ENCODE measurements around the gene MEP1B.
"Not testable (repeated sequence)": the region's sequence is repeated elsewhere in the genome, so short reads cannot be mapped to it uniquely, and the experiment has no call there.

Gene MEP1B

DNA sequence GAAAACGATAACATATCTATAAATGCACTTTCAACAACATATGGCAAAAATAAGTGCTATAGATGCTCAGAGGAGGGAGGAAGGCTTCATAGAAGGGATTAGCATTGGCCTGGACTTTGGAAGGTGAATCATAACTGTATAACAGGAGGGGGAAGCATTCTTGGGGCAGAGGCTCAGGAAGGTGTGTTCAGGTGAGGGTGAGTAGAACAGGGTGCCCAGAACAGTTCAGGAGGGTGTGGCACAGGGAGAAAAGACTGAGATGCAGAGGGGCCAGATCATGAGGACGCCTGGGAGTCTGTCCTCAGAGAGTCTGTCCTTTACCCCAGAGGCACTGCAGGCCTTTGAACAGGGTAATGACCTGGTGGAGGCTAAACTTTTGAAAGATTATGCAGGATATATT is 29.3 kb upstream of the MEP1B start:
- no peak overlapping the region for H3K27ac ChIP-seq
- TF ChIP-seq, protein P1, sequence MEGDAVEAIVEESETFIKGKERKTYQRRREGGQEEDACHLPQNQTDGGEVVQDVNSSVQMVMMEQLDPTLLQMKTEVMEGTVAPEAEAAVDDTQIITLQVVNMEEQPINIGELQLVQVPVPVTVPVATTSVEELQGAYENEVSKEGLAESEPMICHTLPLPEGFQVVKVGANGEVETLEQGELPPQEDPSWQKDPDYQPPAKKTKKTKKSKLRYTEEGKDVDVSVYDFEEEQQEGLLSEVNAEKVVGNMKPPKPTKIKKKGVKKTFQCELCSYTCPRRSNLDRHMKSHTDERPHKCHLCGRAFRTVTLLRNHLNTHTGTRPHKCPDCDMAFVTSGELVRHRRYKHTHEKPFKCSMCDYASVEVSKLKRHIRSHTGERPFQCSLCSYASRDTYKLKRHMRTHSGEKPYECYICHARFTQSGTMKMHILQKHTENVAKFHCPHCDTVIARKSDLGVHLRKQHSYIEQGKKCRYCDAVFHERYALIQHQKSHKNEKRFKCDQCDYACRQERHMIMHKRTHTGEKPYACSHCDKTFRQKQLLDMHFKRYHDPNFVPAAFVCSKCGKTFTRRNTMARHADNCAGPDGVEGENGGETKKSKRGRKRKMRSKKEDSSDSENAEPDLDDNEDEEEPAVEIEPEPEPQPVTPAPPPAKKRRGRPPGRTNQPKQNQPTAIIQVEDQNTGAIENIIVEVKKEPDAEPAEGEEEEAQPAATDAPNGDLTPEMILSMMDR (IDR thresholded peaks at IDR 0.05) = no peak
- TF ChIP-seq ZFX (IDR thresholded peaks at IDR 0.05; ENCODE audit: borderline replicate concordance) = no peak

DNA sequence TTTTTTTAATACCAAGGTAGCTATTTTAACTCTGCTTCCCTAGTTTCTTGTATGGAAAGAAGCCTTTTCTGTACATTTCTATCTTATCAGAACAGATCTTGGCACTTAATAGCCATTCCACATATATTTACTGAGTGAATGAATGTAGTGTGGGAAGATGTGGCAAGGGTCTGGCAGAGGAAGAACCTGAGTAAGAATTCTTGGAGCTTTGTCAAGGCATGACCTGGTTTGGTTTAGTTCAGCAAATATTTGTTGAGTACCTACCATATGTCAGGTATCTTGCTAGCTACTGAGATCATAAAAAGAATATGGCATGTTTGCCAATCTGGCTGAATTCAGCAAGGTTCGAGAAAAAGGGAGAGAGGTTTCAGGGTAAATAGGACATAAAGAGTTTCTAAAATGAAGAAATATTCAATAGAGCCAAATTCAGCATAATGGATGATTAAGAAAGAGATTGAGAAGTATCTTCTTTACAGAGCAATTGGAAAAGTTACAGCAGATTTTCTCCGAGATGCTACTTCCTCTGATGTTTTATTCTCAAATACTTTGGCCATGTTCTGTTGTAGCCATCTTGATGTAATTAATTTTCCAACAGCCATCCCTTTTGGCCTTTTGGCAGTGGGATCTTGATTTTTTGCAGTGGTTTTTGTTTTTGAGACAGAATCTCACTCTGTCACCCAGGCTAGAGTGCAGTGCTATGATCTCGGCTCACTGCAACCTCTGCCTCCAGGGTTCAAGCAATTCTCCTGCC is 21.7 kb upstream of the MEP1B start:
- no peak for TF ChIP-seq ZFX (IDR thresholded peaks at IDR 0.05; ENCODE audit: borderline replicate concordance)
- TF ChIP-seq, protein P1 (IDR thresholded peaks at IDR 0.05) = no peak
- H3K27ac ChIP-seq = no peak overlapping the region

DNA sequence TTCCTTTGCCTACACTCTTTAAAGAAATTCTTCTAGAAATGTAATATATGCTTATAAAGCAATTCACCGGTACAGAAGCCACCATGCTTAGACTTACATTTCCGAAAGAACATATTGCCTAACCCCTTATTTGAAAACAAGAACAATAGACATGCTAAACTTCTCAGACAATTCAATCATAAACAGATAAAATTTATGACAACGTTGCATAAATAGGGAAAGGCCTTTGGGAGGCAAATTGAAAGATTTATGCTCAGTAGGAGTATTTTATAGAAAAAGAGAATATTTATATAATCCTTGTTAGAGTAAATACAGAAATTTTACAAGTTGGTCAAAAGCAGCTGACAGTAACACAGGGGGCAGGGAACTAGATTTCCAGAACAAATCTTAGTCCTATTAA is 16.2 kb upstream of the MEP1B start:
- no peak overlapping the region for H3K27ac ChIP-seq
- TF ChIP-seq ZFX (IDR thresholded peaks at IDR 0.05; ENCODE audit: borderline replicate concordance) = no peak
- TF ChIP-seq, protein P1 (IDR thresholded peaks at IDR 0.05) = no peak

DNA sequence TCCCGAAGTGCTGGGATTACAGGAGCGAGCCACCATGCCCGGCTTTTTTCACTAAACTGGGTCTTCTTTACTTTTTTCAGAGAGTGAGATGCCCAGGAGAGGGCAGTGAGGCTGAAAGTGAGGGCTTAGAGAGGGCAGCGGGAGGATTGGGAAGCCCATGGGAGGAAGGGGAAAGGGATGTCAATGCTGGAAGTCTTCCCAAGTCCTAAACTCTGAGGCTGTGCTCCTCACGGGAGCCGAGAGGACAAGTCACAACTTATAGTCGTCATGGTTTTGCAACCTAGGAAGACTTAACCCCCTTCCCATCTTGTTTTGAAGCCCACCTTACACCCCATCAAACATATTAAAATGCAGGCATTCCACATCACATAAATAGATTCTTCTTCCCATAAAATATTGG is 15.1 kb upstream of the MEP1B start:
- no peak overlapping the region for H3K27ac ChIP-seq
- no peak for TF ChIP-seq ZFX (IDR thresholded peaks at IDR 0.05; ENCODE audit: borderline replicate concordance)
- TF ChIP-seq, protein P1 (IDR thresholded peaks at IDR 0.05) = no peak

DNA sequence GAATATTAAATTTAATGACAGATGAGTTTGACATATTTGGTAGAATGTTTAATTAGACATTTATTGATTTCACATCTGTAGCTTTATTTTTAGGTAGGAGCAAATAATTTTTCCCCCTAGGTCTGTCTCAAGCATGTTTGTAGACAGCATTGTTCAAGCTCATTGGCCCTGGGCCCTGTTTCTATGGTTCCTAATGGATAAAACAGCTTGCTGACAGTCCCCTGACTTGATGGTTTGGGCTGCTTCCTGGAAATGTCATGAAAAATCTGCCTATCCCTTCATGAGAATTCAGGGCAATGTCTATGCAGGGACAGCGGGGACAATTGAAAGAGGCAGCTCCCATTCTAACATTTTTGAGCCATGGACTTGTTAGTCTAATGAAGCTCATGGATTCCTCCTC is 14.6 kb upstream of the MEP1B start:
- no peak for TF ChIP-seq ZFX (IDR thresholded peaks at IDR 0.05; ENCODE audit: borderline replicate concordance)
- TF ChIP-seq, protein P1 (IDR thresholded peaks at IDR 0.05) = no peak
- no peak overlapping the region for H3K27ac ChIP-seq

DNA sequence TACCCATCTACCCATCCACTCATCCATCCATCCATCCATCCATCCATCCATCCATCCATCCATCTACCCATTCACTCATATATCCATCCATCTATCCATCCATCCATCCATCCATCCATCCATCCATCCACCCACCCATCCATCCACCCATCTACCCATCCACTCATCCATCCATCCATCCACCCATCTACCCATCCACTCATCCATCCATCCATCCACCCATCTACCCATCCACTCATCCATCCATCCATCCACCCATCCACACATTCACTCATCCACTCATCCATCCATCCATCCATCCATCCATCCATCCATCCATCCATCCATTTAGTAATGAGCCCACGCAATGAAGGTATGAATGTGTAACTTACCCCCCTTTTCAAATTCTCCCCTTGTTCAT is 13.1 kb upstream of the MEP1B start:
- H3K27ac ChIP-seq = not testable (repeated sequence)

DNA sequence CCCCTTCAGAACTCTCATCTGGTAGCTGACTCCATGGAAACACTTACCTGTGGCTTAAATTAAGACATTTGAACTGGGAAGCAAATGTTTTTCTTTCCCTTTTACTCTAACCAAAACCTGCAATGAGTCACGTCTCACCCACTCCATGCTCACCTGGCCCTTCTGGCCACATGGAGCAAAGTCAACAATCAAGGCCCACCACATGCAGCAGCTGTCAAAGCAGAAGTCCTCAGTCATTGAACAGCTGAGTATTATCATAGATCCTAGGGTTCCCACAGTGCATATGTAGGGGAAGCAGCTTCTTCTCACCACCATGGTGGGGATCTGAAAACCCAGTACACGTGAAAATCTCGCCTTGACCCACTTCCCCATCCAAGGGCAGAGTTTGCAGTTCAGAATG is 12.3 kb upstream of the MEP1B start:
- no peak overlapping the region for H3K27ac ChIP-seq
- TF ChIP-seq, protein P1 (IDR thresholded peaks at IDR 0.05) = no peak
- no peak for TF ChIP-seq ZFX (IDR thresholded peaks at IDR 0.05; ENCODE audit: borderline replicate concordance)

DNA sequence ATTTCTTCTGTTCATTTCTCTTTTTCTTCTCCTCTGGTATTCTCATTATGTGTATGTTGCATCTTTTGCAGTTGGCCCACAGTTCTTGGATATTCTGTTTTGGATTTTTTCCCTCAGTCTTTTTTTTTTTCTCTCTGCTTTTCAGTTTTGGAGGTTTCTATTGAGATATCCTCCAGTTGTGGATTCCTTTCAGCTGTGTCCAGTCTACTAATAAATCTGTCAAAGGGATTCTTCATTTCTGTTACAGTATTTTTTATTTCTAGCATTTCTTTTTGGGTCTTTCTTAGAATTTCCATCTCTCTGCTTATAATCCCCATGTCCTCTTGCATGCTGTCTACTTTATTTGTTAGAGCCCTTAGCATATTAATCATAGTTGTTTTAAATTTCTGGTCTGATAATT is 6.3 kb upstream of the MEP1B start:
- H3K27ac ChIP-seq = no peak overlapping the region
- TF ChIP-seq, protein P1 (IDR thresholded peaks at IDR 0.05) = no peak
- no peak for TF ChIP-seq ZFX (IDR thresholded peaks at IDR 0.05; ENCODE audit: borderline replicate concordance)

Data from 22Rv1 (cell line).